Measurements from ENCODE around the gene PDRG1.
"Not testable (repeated sequence)": the region's sequence is repeated elsewhere in the genome, so short reads cannot be mapped to it uniquely, and the experiment has no call there.

Gene PDRG1

GRCh38 chr20:31934491-31934890 lies 17.4 kb downstream of the PDRG1 start:
- TF ChIP-seq CTCF (IDR thresholded peaks at IDR 0.05; ENCODE audit: low read depth, low read length), result no peak
- no peak for DNase-seq
- Histone ChIP-seq H3K9me3 (ENCODE audit: severe bottlenecking) (no peaks in the 10 kb centered on the region), H3K36me3 (no peaks in the 10 kb centered on the region), H3K27ac (no peak overlapping the region), H3K27me3 (ENCODE audit: insufficient read depth, low read depth, severe bottlenecking) (no peaks in the 10 kb centered on the region), H3K4me3 (ENCODE audit: low read depth, low read length) (no peak overlapping the region)

GRCh38 chr20:31933698-31934097 lies 18.1 kb downstream of the PDRG1 start:
- TF ChIP-seq CTCF (IDR thresholded peaks at IDR 0.05; ENCODE audit: low read depth, low read length), result no peak
- H3K36me3 ChIP-seq, result no peaks in the 10 kb centered on the region
- no peaks in the 10 kb centered on the region for H3K9me3 ChIP-seq (ENCODE audit: severe bottlenecking)
- no peak overlapping the region for H3K4me3 ChIP-seq (ENCODE audit: low read depth, low read length)
- H3K27ac ChIP-seq, result no peak overlapping the region
- no peak for DNase-seq
- no peaks in the 10 kb centered on the region for H3K27me3 ChIP-seq (ENCODE audit: insufficient read depth, low read depth, severe bottlenecking)

- Histone ChIP-seq H3K36me3 (no peaks in the 10 kb centered on the region), H3K27me3 (ENCODE audit: insufficient read depth, low read depth, severe bottlenecking) (no peaks in the 10 kb centered on the region), H3K4me3 (ENCODE audit: low read depth, low read length) (no peak overlapping the region), H3K9me3 (ENCODE audit: severe bottlenecking) (no peaks in the 10 kb centered on the region), H3K27ac (no peak overlapping the region)
- DNase-seq, result no peak
- TF ChIP-seq CTCF (IDR thresholded peaks at IDR 0.05; ENCODE audit: low read depth, low read length), result no peak
Observed at GRCh38 chr20:31930779-31931178, 21.1 kb downstream of the PDRG1 start.

GRCh38 chr20:31929631-31930030 lies 22.2 kb downstream of the PDRG1 start:
- not testable (repeated sequence) for H3K4me3 ChIP-seq (ENCODE audit: low read depth, low read length); H3K36me3 ChIP-seq; H3K9me3 ChIP-seq (ENCODE audit: severe bottlenecking); H3K27me3 ChIP-seq (ENCODE audit: insufficient read depth, low read depth, severe bottlenecking)
- peak; percentile 83 for DNase-seq
- peak overlapping the region; percentile 23 for H3K27ac ChIP-seq

GRCh38 chr20:31927627-31928159 lies 24.2 kb downstream of the PDRG1 start:
- no peaks in the 10 kb centered on the region for H3K27me3 ChIP-seq (ENCODE audit: insufficient read depth, low read depth, severe bottlenecking)
- H3K4me3 ChIP-seq (ENCODE audit: low read depth, low read length), result no peak overlapping the region
- H3K9me3 ChIP-seq (ENCODE audit: severe bottlenecking), result no peaks in the 10 kb centered on the region
- no peak for TF ChIP-seq CTCF (IDR thresholded peaks at IDR 0.05; ENCODE audit: low read depth, low read length)
- H3K27ac ChIP-seq, result no peak overlapping the region
- H3K36me3 ChIP-seq, result no peaks in the 10 kb centered on the region
- no peak for DNase-seq

GRCh38 chr20:31926493-31926892 lies 25.4 kb downstream of the PDRG1 start:
- Histone ChIP-seq H3K36me3 (no peaks in the 10 kb centered on the region), H3K4me3 (ENCODE audit: low read depth, low read length) (no peak overlapping the region), H3K27ac (no peak overlapping the region), H3K27me3 (ENCODE audit: insufficient read depth, low read depth, severe bottlenecking) (no peaks in the 10 kb centered on the region), H3K9me3 (ENCODE audit: severe bottlenecking) (no peaks in the 10 kb centered on the region)
- TF ChIP-seq CTCF (IDR thresholded peaks at IDR 0.05; ENCODE audit: low read depth, low read length), result no peak
- DNase-seq, result no peak

All from WERI-Rb-1 (cell line).